ENCODE results near the gene UBASH3A.
A peak's percentile ranks its signal among the peaks of the same experiment; 100 is the strongest.

Gene UBASH3A

DNA sequence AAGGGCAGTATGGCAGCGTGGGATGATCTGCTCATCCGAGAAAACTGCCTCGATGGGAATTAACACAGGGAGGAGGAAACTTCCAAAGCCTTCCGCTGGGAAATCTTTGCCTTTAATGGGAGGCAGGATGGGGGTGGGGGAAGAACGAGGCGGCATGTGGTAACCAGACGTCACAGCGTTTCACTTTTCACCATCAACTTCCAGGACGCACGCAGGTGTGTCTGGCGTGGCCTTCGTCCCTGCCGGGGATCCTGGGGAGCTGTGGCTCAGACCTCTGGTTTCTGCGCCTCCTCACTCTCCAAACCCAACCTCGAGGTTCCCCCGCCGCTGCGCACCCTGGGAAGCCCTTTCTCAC is 92.0 kb downstream of the UBASH3A start:
- DNase-seq: no peak

DNA sequence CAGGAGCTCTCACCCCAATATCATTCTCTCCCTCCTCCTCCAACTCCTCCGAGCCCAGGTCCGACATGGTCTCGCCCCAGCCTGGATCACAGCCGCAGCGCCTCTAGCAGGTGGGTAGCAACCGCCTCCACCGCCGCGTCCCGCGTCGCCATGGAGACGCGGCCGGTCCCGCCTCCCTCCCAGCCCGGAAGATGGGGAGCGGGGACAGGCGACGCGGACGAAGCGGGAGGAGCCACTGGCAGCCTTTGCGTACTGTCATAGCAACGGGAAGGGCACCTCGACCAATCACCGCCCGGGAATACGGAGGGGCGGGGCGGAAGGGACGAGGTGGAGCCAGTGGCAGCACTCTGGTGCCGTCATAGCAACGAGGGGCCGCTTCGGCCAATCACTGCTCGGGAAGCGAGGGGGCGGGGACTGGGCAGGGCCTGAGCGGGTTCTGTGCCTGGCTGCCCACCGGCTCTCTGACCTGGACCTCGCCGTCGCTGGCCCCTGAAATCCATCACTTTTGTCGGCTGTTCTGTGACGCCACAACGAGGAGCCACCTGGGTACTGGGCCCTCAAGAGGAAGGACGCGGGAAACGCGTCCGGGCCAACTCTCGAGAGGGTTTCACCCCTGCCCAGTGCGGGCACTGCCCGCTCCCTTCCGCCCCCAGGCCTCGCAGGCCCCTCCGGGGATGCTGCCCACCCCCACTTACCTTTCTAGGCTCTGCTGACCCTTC is 92.6 kb downstream of the UBASH3A start, which contains the start of gene RSPH1:
RSPH1 (minus strand) TSS at position 105 of the 719 bp plus-strand sequence; CDS start at position 67, 38 bp downstream.
- peak; percentile 94 for DNase-seq

DNA sequence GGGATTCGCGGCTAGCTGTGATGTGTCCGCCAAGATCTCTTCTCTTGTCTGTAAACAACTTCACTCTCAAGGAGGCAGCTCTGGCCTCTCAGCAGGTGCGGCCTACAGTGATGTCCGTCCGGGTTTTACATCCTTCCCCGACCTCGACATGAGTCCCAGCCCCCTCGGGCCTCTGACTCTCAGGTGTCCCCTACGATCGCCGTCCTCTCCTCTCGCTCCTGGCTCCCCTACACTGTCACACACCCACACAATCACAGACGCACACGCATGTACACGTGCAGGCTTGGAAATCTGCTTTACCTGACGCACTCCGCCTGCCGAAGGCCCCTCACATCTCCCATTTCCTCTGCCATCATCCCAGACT is 93.1 kb downstream of the UBASH3A start:
- DNase-seq: no peak
